WTC11 (cell line): ENCODE measurements around the gene MAML3.

ENCODE experiments used
- AFF4 ChIP-seq: sonication (generic); formaldehyde crosslinking; IDR thresholded peaks from 2 replicates; pipeline ENCODE4 v1.8.1; 2023; ENCODE audit warnings: mild to moderate bottlenecking, missing genetic modification reagents, borderline replicate concordance
- KAT7 ChIP-seq: sonication (generic); formaldehyde crosslinking; IDR thresholded peaks from 2 replicates; pipeline ENCODE4 v1.8.1; 2023; ENCODE audit warnings: missing genetic modification reagents, mild to moderate bottlenecking, borderline replicate concordance
- MAX ChIP-seq: sonication (generic); formaldehyde crosslinking; IDR thresholded peaks from 2 replicates; pipeline ENCODE4 v1.8.0; 2022; ENCODE audit warnings: mild to moderate bottlenecking, missing genetic modification reagents
- ZNF317 ChIP-seq: sonication (generic); formaldehyde crosslinking; IDR thresholded peaks from 2 replicates; pipeline ENCODE4 v1.8.1; 2023; ENCODE audit warnings: low read depth, mild to moderate bottlenecking, moderate library complexity, missing genetic modification reagents, borderline replicate concordance
- TF ChIP-seq, protein P1 (sequence below): fragments of 200-600 bp; IDR thresholded peaks from 2 replicates; pipeline ENCODE4 v1.8.0; 2022; ENCODE audit warnings: antibody characterized with exemption

DNA sequence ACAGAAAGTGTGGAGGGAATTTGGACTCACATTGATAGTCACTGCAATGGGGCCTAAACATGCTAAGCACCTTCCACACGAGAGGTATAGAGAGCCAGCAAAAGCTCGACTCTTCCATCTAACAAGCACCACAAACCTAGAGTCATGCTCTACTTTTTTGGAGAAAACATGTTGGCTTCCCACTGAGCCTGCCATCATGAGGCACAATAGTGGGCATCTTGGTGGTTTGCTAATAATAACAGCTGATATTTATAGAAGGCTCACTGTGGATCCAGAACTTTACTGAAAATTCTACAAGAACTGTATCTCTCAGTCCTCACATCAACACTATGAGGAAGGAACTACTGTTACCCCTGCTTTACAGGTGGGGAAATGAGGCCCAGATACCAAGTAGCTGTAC, 26.6 kb downstream of the MAML3 start:
- TF ChIP-seq, protein P1, sequence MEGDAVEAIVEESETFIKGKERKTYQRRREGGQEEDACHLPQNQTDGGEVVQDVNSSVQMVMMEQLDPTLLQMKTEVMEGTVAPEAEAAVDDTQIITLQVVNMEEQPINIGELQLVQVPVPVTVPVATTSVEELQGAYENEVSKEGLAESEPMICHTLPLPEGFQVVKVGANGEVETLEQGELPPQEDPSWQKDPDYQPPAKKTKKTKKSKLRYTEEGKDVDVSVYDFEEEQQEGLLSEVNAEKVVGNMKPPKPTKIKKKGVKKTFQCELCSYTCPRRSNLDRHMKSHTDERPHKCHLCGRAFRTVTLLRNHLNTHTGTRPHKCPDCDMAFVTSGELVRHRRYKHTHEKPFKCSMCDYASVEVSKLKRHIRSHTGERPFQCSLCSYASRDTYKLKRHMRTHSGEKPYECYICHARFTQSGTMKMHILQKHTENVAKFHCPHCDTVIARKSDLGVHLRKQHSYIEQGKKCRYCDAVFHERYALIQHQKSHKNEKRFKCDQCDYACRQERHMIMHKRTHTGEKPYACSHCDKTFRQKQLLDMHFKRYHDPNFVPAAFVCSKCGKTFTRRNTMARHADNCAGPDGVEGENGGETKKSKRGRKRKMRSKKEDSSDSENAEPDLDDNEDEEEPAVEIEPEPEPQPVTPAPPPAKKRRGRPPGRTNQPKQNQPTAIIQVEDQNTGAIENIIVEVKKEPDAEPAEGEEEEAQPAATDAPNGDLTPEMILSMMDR = no peak
- TF ChIP-seq AFF4 (CRISPR knock-in tag) (no peak), ZNF317 (CRISPR knock-in tag) (no peak), MAX (CRISPR knock-in tag) (no peak), KAT7 (CRISPR knock-in tag) (no peak)
